Activated CD4-positive, alpha-beta T cell treated with anti-CD3 and anti-CD28 coated beads, Interleukin-2, amount 10 ng/mL, durations not matched to agents 24 days and 14 days (primary cell): Measurements from ENCODE around the gene MRGPRD. TPM values are rescaled to one million over a fixed set of nuclear protein-coding genes. Genes with fewer than 3 reads are reported as not detected.
"Not testable (repeated sequence)": the region's sequence is repeated elsewhere in the genome, so short reads cannot be mapped to it uniquely, and the experiment has no call there.

Experiments used
- DNase-seq: peaks from one replicate; pipeline ENCODE4 v3.0.0; 2022
- H3K27ac Mint-ChIP-seq: one replicate; pipeline ENCODE4 v1.8.0; 2022; ENCODE audit warnings: mild to moderate bottlenecking, mixed read lengths
- H3K27me3 Mint-ChIP-seq: one replicate; pipeline ENCODE4 v1.8.0; 2022; ENCODE audit warnings: mixed read lengths
- H3K36me3 Mint-ChIP-seq: one replicate; pipeline ENCODE4 v1.8.0; 2022; ENCODE audit warnings: low read depth, mild to moderate bottlenecking, mixed read lengths
- H3K4me1 Mint-ChIP-seq: one replicate; pipeline ENCODE4 v1.8.0; 2021; ENCODE audit warnings: mixed read lengths
- H3K4me3 Mint-ChIP-seq: one replicate; pipeline ENCODE4 v1.8.0; 2022; ENCODE audit warnings: mild to moderate bottlenecking, moderate library complexity, mixed read lengths
- H3K9me3 Mint-ChIP-seq: one replicate; pipeline ENCODE4 v1.8.0; 2021; ENCODE audit warnings: mixed read lengths
- intact Hi-C: fragments of 100-400 bp; cut with micrococcal nuclease; formaldehyde crosslinking; loops from one replicate; pipeline ENCODE4 v1.15.1; 2023
- total RNA-seq: library from RNA; stranded (reverse); gene quantifications from 2 replicates; pipeline ENCODE4 v1.2.3, GENCODE V29; 2022

Gene MRGPRD
- total RNA-seq, 1 donor from 2014 or later: not detected

DNA sequence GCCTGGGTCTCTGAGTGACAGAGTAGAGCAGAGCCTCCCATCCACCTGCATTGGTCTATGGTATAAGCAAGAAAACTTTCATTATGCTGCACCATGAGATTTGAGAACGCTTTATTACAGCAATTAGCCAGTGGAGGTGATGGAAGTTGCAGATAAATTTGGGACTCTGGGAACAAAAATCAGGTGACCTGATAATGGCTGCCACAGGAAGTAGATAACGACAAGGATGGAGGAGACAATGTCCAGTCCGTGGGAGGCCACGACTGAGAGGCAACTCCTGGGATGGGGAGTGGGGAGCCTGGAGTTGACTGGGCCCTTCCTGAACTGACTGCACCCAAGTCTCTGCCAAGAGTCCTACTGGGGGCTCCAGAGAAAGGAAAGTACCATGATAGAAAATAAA lies 4.7 kb downstream of the MRGPRD start:
- DNase-seq: no peak
- Mint-ChIP-seq H3K4me1 (peaks cover 2% of the 10 kb centered on the region), H3K9me3 (no peaks in the 10 kb centered on the region), H3K4me3 (no peak overlapping the region), H3K27ac (no peak overlapping the region), H3K36me3 (no peaks in the 10 kb centered on the region), H3K27me3 (no peaks in the 10 kb centered on the region)
- intact Hi-C loops: no loop called here

DNA sequence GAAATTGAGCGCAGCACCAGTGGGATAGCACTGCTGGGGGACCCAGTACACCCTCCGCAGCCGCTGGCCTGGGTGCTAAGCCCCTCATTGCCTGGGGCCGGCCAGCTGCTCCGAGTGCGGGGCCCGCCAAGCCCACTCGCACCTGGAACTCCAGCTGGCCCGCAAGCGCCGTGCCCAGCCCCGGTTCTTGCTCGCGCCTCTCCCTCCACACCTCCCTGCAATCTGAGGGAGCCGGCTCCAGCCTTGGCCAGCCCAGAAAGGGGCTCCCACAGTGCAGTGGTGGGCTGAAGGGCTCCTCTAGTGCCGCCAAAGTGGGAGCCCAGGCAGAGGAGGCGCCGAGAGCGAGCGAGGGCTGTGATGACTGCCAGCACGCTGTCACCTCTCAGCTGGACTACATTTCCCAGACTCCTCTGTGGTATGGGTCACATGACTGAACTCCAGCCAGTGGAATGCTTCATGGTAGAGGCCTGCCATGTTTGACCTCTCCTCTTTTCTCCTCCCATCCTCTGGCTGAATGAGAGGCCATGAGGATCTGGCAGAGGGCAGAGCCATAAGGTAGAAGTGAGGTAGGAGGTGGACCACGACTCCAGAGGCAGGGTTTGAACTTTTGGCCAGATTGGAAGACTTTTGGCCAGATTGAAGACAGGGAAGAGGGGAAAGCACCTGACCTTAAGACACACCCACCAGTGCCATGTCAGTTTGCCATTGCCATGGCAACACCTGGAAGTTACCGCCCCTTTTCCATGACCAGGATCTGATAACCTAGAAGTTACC lies 6.2 kb downstream of the MRGPRD start:
- intact Hi-C loops: no loop called here
- H3K36me3 Mint-ChIP-seq: no peaks in the 10 kb centered on the region
- no peak overlapping the region for H3K4me3 Mint-ChIP-seq
- H3K9me3 Mint-ChIP-seq: no peaks in the 10 kb centered on the region
- H3K27me3 Mint-ChIP-seq: no peaks in the 10 kb centered on the region
- H3K27ac Mint-ChIP-seq: peak overlapping the region; percentile 79
- DNase-seq: peak; percentile 73
- peaks cover 2% of the 10 kb centered on the region for H3K4me1 Mint-ChIP-seq

DNA sequence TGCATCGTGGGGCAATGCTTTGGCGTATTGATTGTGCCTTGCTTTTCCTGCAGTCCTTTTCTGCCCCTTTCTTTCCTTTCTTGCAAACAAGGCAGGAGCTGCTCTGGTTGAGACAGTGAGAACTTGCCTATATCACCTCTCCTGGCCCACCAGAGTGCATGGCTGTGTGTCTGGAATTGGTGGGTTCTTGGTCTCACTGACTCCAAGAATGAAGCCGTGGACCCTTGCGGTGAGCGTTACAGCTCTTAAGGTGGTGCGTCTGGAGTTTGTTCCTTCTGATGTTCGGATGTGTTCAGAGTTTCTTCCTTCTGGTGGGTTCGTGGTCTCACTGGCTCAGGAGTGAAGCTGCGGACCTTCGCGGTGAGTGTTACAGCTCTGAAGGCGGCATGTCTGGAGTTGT lies 7.1 kb downstream of the MRGPRD start:
- H3K27ac Mint-ChIP-seq, H3K4me3 Mint-ChIP-seq, H3K4me1 Mint-ChIP-seq, H3K9me3 Mint-ChIP-seq, H3K36me3 Mint-ChIP-seq, H3K27me3 Mint-ChIP-seq, DNase-seq, intact Hi-C loops: not testable (repeated sequence)

GRCh38 chr11:68973219-68973618 lies 7.6 kb downstream of the MRGPRD start:
- Mint-ChIP-seq H3K27ac (no peak overlapping the region), H3K27me3 (no peaks in the 10 kb centered on the region), H3K4me1 (peaks cover 2% of the 10 kb centered on the region), H3K9me3 (no peaks in the 10 kb centered on the region), H3K36me3 (no peaks in the 10 kb centered on the region), H3K4me3 (no peak overlapping the region)
- intact Hi-C loops: no loop called here
- no peak for DNase-seq

GRCh38 chr11:68970921-68971636 lies 9.7 kb downstream of the MRGPRD start:
- Mint-ChIP-seq H3K4me3 (no peak overlapping the region), H3K4me1 (peaks cover 4% of the 10 kb centered on the region), H3K27me3 (no peaks in the 10 kb centered on the region), H3K9me3 (no peaks in the 10 kb centered on the region), H3K27ac (no peak overlapping the region), H3K36me3 (no peaks in the 10 kb centered on the region)
- no peak for DNase-seq
- intact Hi-C loops: no loop called here

DNA sequence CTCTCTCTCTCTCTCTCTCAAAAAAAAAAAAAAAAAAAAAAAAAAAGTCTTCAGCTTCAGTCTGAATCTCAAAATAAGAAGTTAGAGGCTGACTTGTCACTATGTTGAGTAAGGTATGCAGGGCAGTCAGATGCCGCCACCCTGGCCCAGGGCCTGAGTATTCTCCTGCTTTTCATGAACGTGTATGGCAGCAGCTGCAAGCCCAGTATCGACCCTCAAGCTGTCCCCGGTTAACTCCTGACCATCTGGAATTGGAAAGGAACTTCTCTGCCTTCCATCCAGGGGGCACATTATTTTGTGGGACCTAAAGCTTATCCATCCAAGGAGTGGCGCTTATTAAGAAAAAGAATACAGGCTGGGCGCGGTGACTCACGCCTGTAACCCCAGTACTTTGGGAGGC lies 11.4 kb downstream of the MRGPRD start:
- Mint-ChIP-seq H3K27me3 (no peaks in the 10 kb centered on the region), H3K4me1 (peaks cover 7% of the 10 kb centered on the region), H3K27ac (no peak overlapping the region), H3K4me3 (no peak overlapping the region), H3K36me3 (no peaks in the 10 kb centered on the region), H3K9me3 (no peaks in the 10 kb centered on the region)
- intact Hi-C loops: no loop called here
- no peak for DNase-seq

- intact Hi-C loops: no loop called here
- H3K27me3 Mint-ChIP-seq: no peaks in the 10 kb centered on the region
- no peak overlapping the region for H3K4me3 Mint-ChIP-seq
- peaks cover 7% of the 10 kb centered on the region for H3K4me1 Mint-ChIP-seq
- no peak overlapping the region for H3K27ac Mint-ChIP-seq
- H3K9me3 Mint-ChIP-seq: no peaks in the 10 kb centered on the region
- peaks cover 3% of the 10 kb centered on the region for H3K36me3 Mint-ChIP-seq
- DNase-seq: no peak
These were observed 12.2 kb downstream of the MRGPRD start for GRCh38 chr11:68968306-68969250.

DNA sequence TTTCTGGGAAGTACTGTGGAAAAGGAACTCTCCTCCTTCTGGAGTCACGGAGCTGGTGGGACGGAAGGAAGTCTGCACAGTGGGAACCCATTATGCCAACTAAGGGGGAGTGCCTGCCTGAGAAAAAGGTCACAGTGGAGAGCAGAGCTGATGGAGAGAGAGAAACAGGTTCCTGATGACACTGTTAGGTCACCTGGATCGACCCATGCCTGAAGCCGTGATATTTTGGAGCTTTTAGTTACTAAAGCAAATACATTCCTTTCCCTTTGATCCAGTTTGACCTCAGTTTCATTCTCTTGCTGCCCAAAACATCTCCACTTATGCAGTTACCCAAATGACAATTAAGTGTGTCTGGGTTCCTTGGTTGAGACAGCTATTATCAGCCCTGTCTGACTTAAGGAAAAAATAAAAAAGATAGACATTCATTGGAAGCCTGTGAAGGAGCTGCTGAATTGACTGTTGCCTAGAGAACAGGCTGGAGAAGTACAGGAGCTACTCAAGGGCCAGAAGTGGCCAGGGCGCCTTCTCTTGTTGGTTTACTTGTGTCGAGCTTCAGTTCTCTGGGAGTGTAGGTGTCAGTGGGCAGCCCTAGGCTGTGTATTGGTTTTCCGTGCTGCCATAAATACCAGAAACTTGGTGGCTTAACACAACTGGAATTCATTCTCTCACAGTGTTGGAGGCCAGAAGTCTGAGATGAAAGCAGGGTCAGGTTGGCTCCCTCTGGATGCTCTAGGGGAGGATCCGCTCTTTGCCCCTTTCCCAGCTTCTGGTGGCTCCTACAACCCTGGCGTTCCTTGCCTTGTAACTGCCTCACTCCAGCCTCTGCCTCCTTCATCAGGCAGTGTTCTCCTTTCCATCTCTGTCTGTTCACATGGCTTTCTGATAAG lies 13.6 kb downstream of the MRGPRD start:
- Mint-ChIP-seq H3K9me3 (no peaks in the 10 kb centered on the region), H3K4me1 (peaks cover 12% of the 10 kb centered on the region), H3K27me3 (no peaks in the 10 kb centered on the region), H3K4me3 (no peak overlapping the region), H3K36me3 (peaks cover 3% of the 10 kb centered on the region), H3K27ac (no peak overlapping the region)
- intact Hi-C loops: no loop called here
- no peak for DNase-seq

DNA sequence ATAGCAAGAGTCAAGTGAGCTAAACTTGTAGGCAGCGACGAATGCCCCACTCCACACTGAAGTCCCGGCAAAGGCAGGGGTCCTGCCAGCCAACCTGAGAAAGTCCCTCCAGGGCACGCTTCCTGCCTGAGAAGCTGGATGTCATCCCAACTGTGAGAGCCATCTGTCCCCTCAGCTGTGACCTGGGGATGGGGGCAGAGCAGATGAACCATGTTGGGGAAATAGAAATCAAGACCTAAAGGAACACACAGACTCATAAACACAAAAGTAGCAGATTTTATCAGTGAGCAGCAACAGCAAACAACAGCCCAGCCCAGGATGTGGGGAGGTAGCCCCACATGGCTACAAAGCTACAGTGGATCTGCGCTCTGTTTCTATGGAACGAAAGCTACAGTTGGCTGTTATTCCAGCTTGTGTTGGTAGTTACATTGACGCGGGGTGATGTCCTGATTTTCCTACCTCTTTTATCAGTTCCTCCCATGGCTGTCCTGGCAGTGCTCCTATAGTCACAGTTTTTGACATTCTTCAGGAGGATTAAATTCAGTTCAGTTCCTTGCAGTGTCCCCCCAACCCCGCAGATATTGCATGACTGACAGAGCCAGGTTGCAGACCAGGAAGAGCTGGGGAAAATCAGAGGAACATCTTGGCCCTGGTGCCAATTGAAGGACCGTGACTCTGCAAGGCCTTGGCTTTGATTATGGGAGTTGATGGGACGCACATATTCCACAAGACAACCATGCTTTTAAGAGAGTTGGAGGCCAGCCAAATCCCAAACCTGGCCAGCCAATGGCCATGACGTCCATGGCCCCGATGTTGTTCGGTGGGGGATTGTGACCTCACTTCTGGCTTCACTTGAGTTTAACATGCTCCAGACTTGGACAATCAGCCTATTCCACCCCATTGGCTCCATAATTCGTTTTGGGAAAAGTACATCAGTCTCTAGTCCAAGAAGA lies 14.6 kb downstream of the MRGPRD start:
- Mint-ChIP-seq H3K9me3 (no peaks in the 10 kb centered on the region), H3K4me1 (peaks cover 12% of the 10 kb centered on the region), H3K36me3 (peaks cover 3% of the 10 kb centered on the region), H3K4me3 (peak overlapping the region; percentile 3), H3K27ac (peak overlapping the region; percentile 13), H3K27me3 (no peaks in the 10 kb centered on the region)
- intact Hi-C loops: no loop called here
- DNase-seq: peak; percentile 78

- no peaks in the 10 kb centered on the region for H3K27me3 Mint-ChIP-seq
- peaks cover 12% of the 10 kb centered on the region for H3K4me1 Mint-ChIP-seq
- H3K27ac Mint-ChIP-seq: no peak overlapping the region
- no peak for DNase-seq
- peaks cover 3% of the 10 kb centered on the region for H3K36me3 Mint-ChIP-seq
- H3K9me3 Mint-ChIP-seq: no peaks in the 10 kb centered on the region
- no peak overlapping the region for H3K4me3 Mint-ChIP-seq
- intact Hi-C loops: no loop called here
These were observed 17.0 kb downstream of the MRGPRD start for GRCh38 chr11:68963779-68964178.

- H3K9me3 Mint-ChIP-seq: no peaks in the 10 kb centered on the region
- H3K4me1 Mint-ChIP-seq: peaks cover 12% of the 10 kb centered on the region
- no peaks in the 10 kb centered on the region for H3K27me3 Mint-ChIP-seq
- H3K36me3 Mint-ChIP-seq: peaks cover 3% of the 10 kb centered on the region
- intact Hi-C loops: no loop called here
- H3K27ac Mint-ChIP-seq: peak overlapping the region; percentile 62
- peak overlapping the region; percentile 53 for H3K4me3 Mint-ChIP-seq
- DNase-seq: peak; percentile 77
These were observed 18.1 kb downstream of the MRGPRD start for GRCh38 chr11:68962527-68963250.

GRCh38 chr11:68961245-68961644 lies 19.5 kb downstream of the MRGPRD start:
- no peak for DNase-seq
- Mint-ChIP-seq H3K36me3 (peaks cover 3% of the 10 kb centered on the region), H3K27ac (no peak overlapping the region), H3K4me1 (peaks cover 11% of the 10 kb centered on the region), H3K27me3 (no peaks in the 10 kb centered on the region), H3K9me3 (no peaks in the 10 kb centered on the region), H3K4me3 (no peak overlapping the region)
- intact Hi-C loops: no loop called here
